HCT116 (cell line): ENCODE data around the gene SMPDL3B. TPM values are rescaled to one million over a fixed set of nuclear protein-coding genes. Genes with fewer than 3 reads are reported as not detected.

ENCODE experiments used
- ATAC-seq: fragments of 200-7000 bp; cut with Tn5 transposase; 2 replicates; pipeline ENCODE4 v1.9.1; 2020; ENCODE audit warnings: mild to moderate bottlenecking, moderate library complexity
- BruUV-seq: library from RNA; stranded (reverse); fragments of 400-500 nt; replicated peaks from 2 replicates; lab custom pipeline; 2021; lab: Mats Ljungman, UMichigan
- CTCF ChIA-PET: fragments of 300-600 bp; sonication (Branson Sonifier 250); formaldehyde crosslinking; loops from one replicate; lab custom pipeline; 2021; ENCODE audit warnings: antibody characterized with exemption; lab: Charles Lee
- POLR2A ChIA-PET: fragments of 300-600, 350-600 bp; sonication (Branson Sonifier 250); formaldehyde crosslinking; loops from one replicate; lab custom pipeline; 2021; ENCODE audit warnings: antibody characterized with exemption; lab: Charles Lee
- RAD21 ChIA-PET, 2 experiments: fragments of 300-600 bp; sonication (Branson Sonifier 250); formaldehyde crosslinking; loops; one replicate each; lab custom pipeline; 2023; ENCODE audit warnings: low total read pairs in 2 of 2; ENCODE audit not compliant: uncharacterized antibody in 2 of 2, unreplicated experiment in 2 of 2, low non-redundant PET in 1 of 2; lab: Charles Lee
- DNase-seq: peaks from one replicate; pipeline ENCODE4 v3.0.0-alpha.2; 2010; ENCODE audit warnings: low read depth, low spot score
- H2AFZ ChIP-seq: fragments of 200-600 bp; shearing (Covaris generic), sonication (generic); 2 replicates; pipeline ENCODE4 v1.6.1; 2017; ENCODE audit warnings: low read depth, mixed run types, mixed read lengths, antibody characterized with exemption, low read length; ENCODE audit not compliant: poor library complexity, severe bottlenecking
- H3K27ac ChIP-seq: 2 replicates; pipeline ENCODE4 v1.5.1; 2012; ENCODE audit warnings: low read depth, low read length
- H3K27me3 ChIP-seq: fragments of 200-600 bp; sonication (generic); 2 replicates; pipeline ENCODE4 v1.6.1; 2016; ENCODE audit warnings: mixed run types, low read length, mixed read lengths; ENCODE audit not compliant: insufficient read depth
- H3K36me3 ChIP-seq, 2 experiments: fragments of 200-500 bp in 1 of 2; fragments of 200-600 bp in 1 of 2; sonication (Bioruptor generic) in 1 of 2; sonication (generic) in 1 of 2; 2 replicates each; pipeline versions ENCODE4 v1.5.1 to v1.6.1; 2014 to 2016; ENCODE audit warnings: low read length in 2 of 2, inconsistent platforms in 1 of 2, mixed read lengths in 1 of 2, mixed run types in 1 of 2; ENCODE audit not compliant: insufficient read depth in 2 of 2, control insufficient read depth in 1 of 2
- H3K4me1 ChIP-seq, 2 experiments: fragments of 200-600 bp in 1 of 2; sonication (generic) in 1 of 2; 2 replicates each; pipeline versions ENCODE4 v1.5.1 to v1.6.1; 2012 to 2017; ENCODE audit warnings: low read length in 2 of 2, inconsistent platforms in 1 of 2, mild to moderate bottlenecking in 1 of 2, mixed read lengths in 1 of 2, mixed run types in 1 of 2, moderate library complexity in 1 of 2; ENCODE audit not compliant: insufficient read depth in 2 of 2, control insufficient read depth in 1 of 2
- H3K4me2 ChIP-seq: fragments of 200-600 bp; sonication (generic); 2 replicates; pipeline ENCODE4 v1.6.1; 2017; ENCODE audit warnings: mixed run types, low read length, mixed read lengths
- H3K4me3 ChIP-seq, 2 experiments: fragments of 200-600 bp in 1 of 2; sonication (generic) in 1 of 2; replicated peaks in 1 of 2; 2 replicates each; pipeline ENCODE4 v1.5.1; 2011 to 2016; ENCODE audit warnings: low read length in 2 of 2, control low read depth in 1 of 2, low read depth in 1 of 2, mild to moderate bottlenecking in 1 of 2, mixed read lengths in 1 of 2, mixed run types in 1 of 2
- H3K79me2 ChIP-seq: fragments of 200-600 bp; sonication (generic); 2 replicates; pipeline ENCODE4 v1.6.1; 2017; ENCODE audit warnings: mild to moderate bottlenecking, mixed run types, low read length, moderate library complexity, mixed read lengths; ENCODE audit not compliant: insufficient read depth
- H3K9ac ChIP-seq: fragments of 200-600 bp; sonication (generic); 2 replicates; pipeline ENCODE4 v1.6.1; 2016; ENCODE audit warnings: low read length, mixed read lengths
- H3K9me2 ChIP-seq: fragments of 200-600 bp; sonication (generic), shearing (Covaris generic); 2 replicates; pipeline ENCODE4 v1.6.1; 2017; ENCODE audit warnings: mixed run types, mild to moderate bottlenecking, moderate library complexity; ENCODE audit not compliant: insufficient read depth
- H3K9me3 ChIP-seq, 2 experiments: fragments of 200-500 bp in 1 of 2; fragments of 200-600 bp in 1 of 2; sonication (Bioruptor generic) in 1 of 2; sonication (generic) in 1 of 2; 2 replicates each; pipeline ENCODE4 v1.6.1; 2014 to 2017; ENCODE audit warnings: low read length in 2 of 2, mixed read lengths in 2 of 2, inconsistent platforms in 1 of 2, low read depth in 1 of 2, mild to moderate bottlenecking in 1 of 2, mixed run types in 1 of 2, moderate library complexity in 1 of 2; ENCODE audit not compliant: control insufficient read depth in 1 of 2, insufficient read depth in 1 of 2
- H4K20me1 ChIP-seq: fragments of 200-600 bp; sonication (generic), shearing (Covaris generic); 2 replicates; pipeline ENCODE4 v1.6.1; 2017; ENCODE audit warnings: mixed run types, mild to moderate bottlenecking, moderate library complexity; ENCODE audit not compliant: insufficient read depth
- ATF3 ChIP-seq: IDR thresholded peaks from 2 replicates; pipeline ENCODE4 v1.6.1; 2012
- CBX3 ChIP-seq: IDR thresholded peaks from 2 replicates; pipeline ENCODE4 v1.6.1; 2012; ENCODE audit warnings: low read depth
- ELF1 ChIP-seq: IDR thresholded peaks from 2 replicates; pipeline ENCODE4 v1.6.1; 2012; ENCODE audit warnings: low read depth, borderline replicate concordance
- EZH2phosphoT487 ChIP-seq: fragments of 200-600 bp; IDR thresholded peaks from 2 replicates; pipeline ENCODE4 v1.6.1; 2018; ENCODE audit warnings: antibody characterized with exemption, borderline replicate concordance
- FOSL1 ChIP-seq: IDR thresholded peaks from 2 replicates; pipeline ENCODE4 v1.6.1; 2012; ENCODE audit warnings: low read depth
- POLR2AphosphoS5 ChIP-seq: IDR thresholded peaks from 2 replicates; pipeline ENCODE4 v1.6.1; 2011; ENCODE audit warnings: mild to moderate bottlenecking, low read depth, low read length, moderate library complexity
- SIN3A ChIP-seq: IDR thresholded peaks from 2 replicates; pipeline ENCODE4 v1.6.1; 2012; ENCODE audit warnings: low read depth
- SP1 ChIP-seq: IDR thresholded peaks from 2 replicates; pipeline ENCODE4 v1.6.1; 2012; ENCODE audit warnings: low read depth
- TCF7L2 ChIP-seq: IDR thresholded peaks from 2 replicates; pipeline ENCODE4 v1.7.0; 2011; ENCODE audit warnings: borderline replicate concordance, inconsistent platforms; ENCODE audit not compliant: insufficient read depth, insufficient read length; ENCODE audit errors: extremely low read depth
- ZFX ChIP-seq: fragments of 450-650 bp; IDR thresholded peaks from 2 replicates; pipeline ENCODE4 v1.6.1; 2017
- intact Hi-C: fragments of 100-400 bp; cut with micrococcal nuclease; formaldehyde crosslinking; loops from 2 replicates; pipeline ENCODE4 v1.10.0; 2022
- total RNA-seq: library from RNA; stranded (reverse); gene quantifications from one replicate; pipeline ENCODE4 v1.2.1, GENCODE V29; 2021; ENCODE audit not compliant: unreplicated experiment

The SMPDL3B gene
- total RNA-seq, 1 experiment from 2014 or later, result 16.4 TPM

GRCh38 chr1:27912429-27912828, 22.4 kb upstream of the SMPDL3B start:
- no peak for DNase-seq

GRCh38 chr1:27915082-27915575, 19.7 kb upstream of the SMPDL3B start:
- TF ChIP-seq ATF3 (no peak), TCF7L2 (no peak), SIN3A (no peak), CBX3 (peak; percentile 68), SP1 (no peak)
- Histone ChIP-seq H2AFZ (peak overlapping the region; percentile 68), H3K79me2 (peaks cover 41% of the 10 kb centered on the region), H4K20me1 (no peaks in the 10 kb centered on the region), H3K4me3 (no peak overlapping the region), H3K4me1 (peaks cover 0 to 4% of the 10 kb centered on the region in 2 experiments; a peak in 1 of 4 replicates), H3K4me2 (no peak overlapping the region), H3K9me2 (no peaks in the 10 kb centered on the region), H3K9ac (no peak overlapping the region), H3K27ac (peak overlapping the region; percentile 38; the same call in 1 of the 2 replicates), H3K36me3 (peaks cover 8 to 16% of the 10 kb centered on the region in 2 experiments), H3K27me3 (no peaks in the 10 kb centered on the region), H3K9me3 (peaks cover 0 to 7% of the 10 kb centered on the region in 2 experiments; a peak in 1 of 4 replicates)
- BruUV-seq, result no TSS peak
- no peak for DNase-seq
- RAD21 ChIA-PET, result no interaction called here
- intact Hi-C loops, result no loop called here
- no peak for ATAC-seq
- CTCF ChIA-PET, result no interaction called here
- POLR2A ChIA-PET, result no interaction called here

More at GRCh38 chr1:27912429-27912828, 22.4 kb upstream of the SMPDL3B start:
- Histone ChIP-seq H3K36me3 (peaks cover 13 to 37% of the 10 kb centered on the region in 2 experiments), H4K20me1 (no peaks in the 10 kb centered on the region), H3K9me3 (peaks cover 0 to 7% of the 10 kb centered on the region in 2 experiments; a peak in 1 of 4 replicates), H2AFZ (no peak overlapping the region), H3K4me1 (peaks cover 0 to 4% of the 10 kb centered on the region in 2 experiments; a peak in 1 of 4 replicates), H3K27ac (no peak overlapping the region), H3K4me3 (no peak overlapping the region), H3K79me2 (peaks cover 54% of the 10 kb centered on the region), H3K27me3 (no peaks in the 10 kb centered on the region), H3K9ac (no peak overlapping the region), H3K9me2 (no peaks in the 10 kb centered on the region), H3K4me2 (no peak overlapping the region)
- CTCF ChIA-PET, result no interaction called here
- intact Hi-C loops, result no loop called here
- POLR2A ChIA-PET, result no interaction called here
- RAD21 ChIA-PET, result no interaction called here
- TSS peak; percentile 7 for BruUV-seq
- no peak for ATAC-seq
- no peak for TF ChIP-seq ZFX
- no peak for TF ChIP-seq POLR2AphosphoS5
- no peak for TF ChIP-seq ELF1
- no peak for TF ChIP-seq EZH2phosphoT487
- TF ChIP-seq ATF3, result no peak
- no peak for TF ChIP-seq FOSL1
